ACC112 (cell line): Measurements from ENCODE around the gene ENPP6.
"Not testable (repeated sequence)": the region's sequence is repeated elsewhere in the genome, so short reads cannot be mapped to it uniquely, and the experiment has no call there.

Experiments
- H2AFZ ChIP-seq: fragments of 200-600 bp; sonication (generic); one replicate; pipeline ENCODE4 v1.6.0; 2017; ENCODE audit warnings: antibody characterized with exemption, low read length; ENCODE audit not compliant: unreplicated experiment
- H3K27ac ChIP-seq: fragments of 200-600 bp; sonication (generic); 2 replicates; pipeline ENCODE4 v1.5.1; 2014; ENCODE audit warnings: low read depth, mild to moderate bottlenecking, antibody characterized with exemption, low read length, moderate library complexity
- H3K27me3 ChIP-seq: fragments of 200-600 bp; sonication (generic); 2 replicates; pipeline ENCODE4 v1.6.1; 2014; ENCODE audit warnings: mild to moderate bottlenecking, antibody characterized with exemption, low read length, moderate library complexity, mixed read lengths; ENCODE audit not compliant: insufficient read depth
- H3K36me3 ChIP-seq: fragments of 200-600 bp; sonication (generic); 2 replicates; pipeline ENCODE4 v1.6.1; 2016; ENCODE audit warnings: mild to moderate bottlenecking, antibody characterized with exemption, low read length, moderate library complexity, mixed read lengths; ENCODE audit not compliant: insufficient read depth
- H3K4me1 ChIP-seq: fragments of 200-600 bp; sonication (generic); one replicate; pipeline ENCODE4 v1.6.1; 2016; ENCODE audit warnings: low read length, mixed read lengths; ENCODE audit not compliant: insufficient read depth, unreplicated experiment, control insufficient read depth
- H3K4me3 ChIP-seq: fragments of 200-600 bp; sonication (generic); 2 replicates; pipeline ENCODE4 v1.5.1; 2014; ENCODE audit warnings: mild to moderate bottlenecking, low read depth, low read length
- H3K79me2 ChIP-seq: fragments of 200-600 bp; sonication (generic); one replicate; pipeline ENCODE4 v1.6.0; 2016; ENCODE audit warnings: low read length; ENCODE audit not compliant: control insufficient read depth, unreplicated experiment, insufficient read depth

The ENPP6 gene

DNA sequence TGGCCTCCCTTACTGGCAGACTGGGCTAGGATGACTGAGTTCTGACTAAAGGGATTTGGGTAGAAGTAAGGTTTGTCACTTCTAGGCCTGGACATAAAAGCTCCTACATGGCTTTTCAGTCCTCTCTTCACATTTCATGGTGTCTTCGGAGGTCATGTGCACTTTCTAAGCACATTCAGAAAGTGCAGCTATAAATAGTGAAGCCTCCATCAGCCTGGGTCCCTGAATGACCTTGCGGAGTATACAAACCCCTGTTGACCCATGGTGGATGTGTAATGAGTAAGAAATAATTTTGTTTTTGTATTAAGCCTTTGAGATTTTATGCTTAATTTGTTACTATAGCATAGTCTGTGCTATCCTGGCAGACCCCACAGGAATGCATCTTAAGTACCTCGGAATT is 158.6 kb downstream of the ENPP6 start:
- H3K27me3 ChIP-seq: no peaks in the 10 kb centered on the region
- no peaks in the 10 kb centered on the region for H3K4me1 ChIP-seq
- no peak overlapping the region for H3K27ac ChIP-seq

GRCh38 chr4:184058026-184058425 is 159.6 kb downstream of the ENPP6 start:
- H3K79me2 ChIP-seq: no peaks in the 10 kb centered on the region
- no peaks in the 10 kb centered on the region for H3K36me3 ChIP-seq
- no peaks in the 10 kb centered on the region for H3K27me3 ChIP-seq
- no peak overlapping the region for H3K27ac ChIP-seq
- no peak overlapping the region for H3K4me3 ChIP-seq
- H2AFZ ChIP-seq: no peak overlapping the region
- H3K4me1 ChIP-seq: no peaks in the 10 kb centered on the region

More for the DNA sequence above, 158.6 kb downstream of the ENPP6 start:
- H2AFZ ChIP-seq: no peak overlapping the region
- H3K36me3 ChIP-seq: no peaks in the 10 kb centered on the region
- H3K4me3 ChIP-seq: no peak overlapping the region
- H3K79me2 ChIP-seq: no peaks in the 10 kb centered on the region

DNA sequence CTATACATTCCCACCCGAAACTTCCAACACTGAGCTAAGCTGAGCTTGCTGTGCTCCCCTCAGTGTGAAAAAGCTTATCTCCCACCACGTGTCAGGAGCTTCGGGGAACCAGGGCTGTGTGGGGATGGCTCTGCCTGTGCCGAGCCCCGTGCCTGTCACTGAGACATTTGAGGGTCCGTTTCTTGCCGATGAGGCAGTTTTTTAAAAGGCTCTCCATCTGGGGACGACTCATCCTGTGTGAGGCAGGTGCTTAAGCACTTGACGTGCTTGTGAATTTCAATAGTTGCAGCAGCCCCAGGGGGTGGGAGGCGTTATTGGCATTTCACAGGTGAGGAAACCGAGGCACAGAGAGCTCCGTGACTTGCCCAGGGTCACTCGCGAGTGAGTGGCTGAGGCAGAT is 160.8 kb downstream of the ENPP6 start:
- Histone ChIP-seq H3K27ac (no peak overlapping the region), H3K27me3 (no peaks in the 10 kb centered on the region), H3K36me3 (no peaks in the 10 kb centered on the region), H3K4me1 (no peaks in the 10 kb centered on the region), H2AFZ (no peak overlapping the region), H3K79me2 (no peaks in the 10 kb centered on the region), H3K4me3 (no peak overlapping the region)

DNA sequence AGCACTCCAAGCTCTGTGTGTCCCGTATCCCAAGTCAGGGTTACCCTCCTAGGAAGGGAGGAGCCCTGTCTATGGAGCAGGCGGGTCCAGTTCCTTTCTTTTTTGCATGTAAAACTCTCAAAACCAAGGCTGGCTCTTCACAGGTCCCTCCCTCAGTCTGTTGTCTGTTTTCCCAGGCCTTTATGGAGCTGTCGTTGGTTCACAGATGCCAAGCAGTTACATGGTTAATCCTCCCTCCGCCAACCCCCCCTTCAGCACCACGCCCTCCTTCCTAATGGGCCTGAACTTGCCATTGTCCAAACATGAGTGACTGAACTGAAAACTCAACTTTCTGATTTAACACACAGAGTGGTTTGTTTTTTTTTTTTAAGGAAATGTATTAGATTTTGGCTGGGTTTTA is 164.2 kb downstream of the ENPP6 start:
- no peak overlapping the region for H3K4me3 ChIP-seq
- H3K79me2 ChIP-seq: no peaks in the 10 kb centered on the region
- no peaks in the 10 kb centered on the region for H3K36me3 ChIP-seq
- H3K4me1 ChIP-seq: no peaks in the 10 kb centered on the region
- no peak overlapping the region for H2AFZ ChIP-seq
- no peaks in the 10 kb centered on the region for H3K27me3 ChIP-seq
- no peak overlapping the region for H3K27ac ChIP-seq

DNA sequence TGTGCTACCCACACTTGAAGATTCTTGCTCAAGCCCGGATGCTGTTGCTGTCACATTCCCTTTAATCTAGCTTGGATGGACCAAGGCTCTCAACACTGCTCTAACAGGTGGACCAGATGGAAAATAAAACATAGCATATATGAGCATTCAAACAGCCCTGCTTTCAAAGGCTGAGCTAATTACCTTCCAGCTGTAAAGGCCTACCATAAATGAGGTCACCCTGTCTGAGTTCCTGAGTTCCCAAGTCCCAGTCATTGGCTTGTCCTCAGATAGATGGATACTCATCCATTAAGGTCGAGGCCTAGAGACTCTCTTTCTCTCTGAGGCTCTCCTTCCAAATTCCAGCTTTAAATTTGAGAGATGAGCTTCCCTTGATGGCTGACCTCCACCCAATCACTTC is 165.1 kb downstream of the ENPP6 start:
- Histone ChIP-seq H2AFZ (no peak overlapping the region), H3K27ac (no peak overlapping the region)

DNA sequence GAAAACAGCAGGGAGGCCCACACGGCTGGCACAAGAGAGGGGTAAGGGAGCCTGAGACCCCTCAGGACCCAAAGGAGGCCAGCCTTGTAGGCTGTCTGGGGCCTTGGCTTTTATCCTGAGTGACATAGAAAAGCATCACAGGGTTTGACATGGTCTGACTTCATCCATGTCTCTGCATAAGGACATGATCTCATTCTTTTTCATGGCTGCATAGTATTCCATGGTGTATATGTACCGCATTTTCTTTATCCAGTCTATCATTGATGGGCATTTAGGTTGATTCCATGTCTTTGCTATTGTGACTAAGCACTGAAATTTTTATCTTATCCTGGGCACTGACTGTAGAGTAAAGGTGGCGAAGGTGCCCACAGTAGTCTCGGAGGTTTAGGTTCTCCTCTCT is 166.4 kb downstream of the ENPP6 start:
- H3K4me3 ChIP-seq, H3K27me3 ChIP-seq, H2AFZ ChIP-seq, H3K27ac ChIP-seq, H3K79me2 ChIP-seq, H3K4me1 ChIP-seq, H3K36me3 ChIP-seq: not testable (repeated sequence)

More for the DNA sequence above, 165.1 kb downstream of the ENPP6 start:
- Histone ChIP-seq H3K27me3 (no peaks in the 10 kb centered on the region), H3K36me3 (no peaks in the 10 kb centered on the region), H3K4me1 (no peaks in the 10 kb centered on the region), H3K79me2 (no peaks in the 10 kb centered on the region), H3K4me3 (no peak overlapping the region)

DNA sequence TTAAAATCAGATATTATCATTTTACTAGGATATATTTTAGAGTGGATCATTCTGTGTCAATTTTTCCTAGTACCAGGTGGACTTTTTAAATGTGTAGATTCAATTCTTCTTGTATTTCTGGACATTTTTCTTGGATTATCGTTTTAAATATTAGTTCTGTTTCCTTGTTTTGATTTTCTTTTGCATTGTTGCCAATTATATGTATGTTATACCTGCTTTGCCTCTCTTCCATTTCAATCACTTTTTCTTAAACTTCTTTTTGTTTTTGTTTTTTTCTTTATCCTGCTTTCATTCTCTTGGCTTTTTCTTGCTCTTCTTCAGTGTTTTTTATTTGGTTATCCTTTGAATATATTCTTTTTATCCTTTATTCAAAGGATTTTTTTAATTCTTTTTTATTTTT is 171.5 kb downstream of the ENPP6 start:
- no peak overlapping the region for H3K4me3 ChIP-seq
- H3K27ac ChIP-seq: no peak overlapping the region
- H3K79me2 ChIP-seq: no peaks in the 10 kb centered on the region
- H2AFZ ChIP-seq: no peak overlapping the region
- H3K27me3 ChIP-seq: no peaks in the 10 kb centered on the region
- H3K4me1 ChIP-seq: no peaks in the 10 kb centered on the region
- no peaks in the 10 kb centered on the region for H3K36me3 ChIP-seq

DNA sequence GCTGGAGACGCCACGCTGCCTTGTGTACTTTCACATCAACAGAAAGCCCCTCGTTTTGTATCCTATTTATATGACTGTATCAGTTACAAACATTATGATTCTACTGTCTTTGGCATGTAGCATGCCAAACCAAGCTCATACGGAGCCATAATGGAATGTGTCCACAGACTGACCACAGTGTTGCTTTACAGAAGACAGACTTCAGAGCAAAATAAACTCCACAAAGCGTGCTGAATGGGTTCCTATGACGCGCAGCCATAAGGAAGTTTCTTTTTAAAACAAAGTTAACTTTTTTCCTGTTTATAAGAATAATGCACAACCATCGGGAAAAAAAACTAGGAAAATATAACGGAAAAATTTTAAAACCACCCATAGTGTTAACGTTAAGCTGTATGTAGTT is 176.5 kb downstream of the ENPP6 start:
- no peaks in the 10 kb centered on the region for H3K79me2 ChIP-seq
- no peak overlapping the region for H3K27ac ChIP-seq
- H3K36me3 ChIP-seq: no peaks in the 10 kb centered on the region

DNA sequence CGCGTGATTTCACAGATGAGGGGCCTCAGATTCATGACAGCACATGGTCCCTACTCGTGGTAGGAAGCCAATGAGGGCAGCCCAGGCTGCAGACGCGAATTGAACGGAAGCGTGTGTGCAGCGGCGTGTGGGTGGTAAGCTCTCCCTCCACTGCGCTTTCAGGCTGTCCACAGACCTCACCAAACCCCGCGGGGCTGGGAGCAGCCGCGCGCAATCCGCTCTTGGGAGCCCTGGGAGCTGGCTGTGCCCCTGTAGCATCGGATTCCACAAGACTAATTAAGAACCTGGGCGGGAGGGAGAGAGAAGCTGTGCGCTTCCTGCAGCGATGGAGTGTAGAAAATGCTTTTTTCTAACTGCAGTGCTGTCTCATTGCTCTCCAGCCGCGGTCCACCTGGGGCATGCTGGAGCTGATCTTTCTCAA is 177.7 kb downstream of the ENPP6 start:
- Histone ChIP-seq H3K4me3 (no peak overlapping the region), H3K4me1 (no peaks in the 10 kb centered on the region), H3K36me3 (no peaks in the 10 kb centered on the region), H3K27ac (no peak overlapping the region), H2AFZ (no peak overlapping the region), H3K27me3 (no peaks in the 10 kb centered on the region; the same call in 1 of the 2 replicates), H3K79me2 (no peaks in the 10 kb centered on the region)

More for the DNA sequence above, 176.5 kb downstream of the ENPP6 start:
- H3K27me3 ChIP-seq: no peaks in the 10 kb centered on the region; the same call in 1 of the 2 replicates
- H3K4me3 ChIP-seq: no peak overlapping the region
- H3K4me1 ChIP-seq: no peaks in the 10 kb centered on the region
- no peak overlapping the region for H2AFZ ChIP-seq
